ENCODE results near the gene SHC3.

The SHC3 gene

GRCh38 chr9:89048616-89049015, 130.0 kb downstream of the SHC3 start:
- DNase-seq: no peak

GRCh38 chr9:89047667-89048066, 131.0 kb downstream of the SHC3 start:
- no peak for DNase-seq

- DNase-seq: no peak
Observed at GRCh38 chr9:89046832-89047231, 131.8 kb downstream of the SHC3 start.

DNA sequence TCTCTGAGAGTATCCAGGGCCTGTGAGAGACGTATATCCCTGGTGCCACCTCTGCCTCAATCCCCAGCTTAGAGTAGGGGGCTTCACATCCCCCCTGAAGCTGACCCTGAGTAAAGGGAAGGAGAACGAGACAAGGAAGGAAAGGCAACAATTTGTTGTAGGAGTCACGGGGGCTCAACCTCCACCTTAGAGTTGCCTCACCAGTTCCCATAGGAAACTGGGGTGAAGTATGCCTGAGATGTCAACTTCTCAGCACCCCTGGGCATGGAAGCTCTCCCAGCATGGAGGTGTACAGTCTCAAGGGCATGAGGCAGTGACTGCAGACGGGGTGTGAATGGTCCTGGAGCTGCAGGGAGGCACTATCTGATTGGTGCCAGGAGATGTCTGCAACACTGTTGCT, 133.7 kb downstream of the SHC3 start:
- DNase-seq: no peak

DNA sequence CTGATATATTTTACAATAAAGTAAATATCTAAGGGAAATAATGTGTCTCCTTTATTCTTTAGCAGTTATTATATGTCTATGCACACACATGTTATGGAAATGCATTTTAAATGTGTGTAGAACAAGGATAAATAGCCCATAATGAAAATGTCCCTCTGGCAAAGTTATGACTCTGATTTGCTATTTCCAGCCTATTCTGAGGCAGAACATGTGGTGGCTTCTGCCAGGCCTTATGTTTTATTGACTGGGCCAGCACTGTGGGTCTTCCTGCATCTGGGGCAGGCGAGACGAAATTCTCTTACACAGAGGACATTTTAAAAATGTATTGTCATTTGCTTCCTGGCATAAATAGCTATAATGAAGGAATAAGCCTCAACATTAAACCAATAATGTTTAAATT, 134.5 kb downstream of the SHC3 start:
- DNase-seq: no peak

GRCh38 chr9:89042984-89043383, 135.6 kb downstream of the SHC3 start:
- DNase-seq: no peak

GRCh38 chr9:89039664-89040063, 139.0 kb downstream of the SHC3 start:
- no peak for DNase-seq

- DNase-seq: no peak
Observed at GRCh38 chr9:89039104-89039465, 139.5 kb downstream of the SHC3 start.

DNA sequence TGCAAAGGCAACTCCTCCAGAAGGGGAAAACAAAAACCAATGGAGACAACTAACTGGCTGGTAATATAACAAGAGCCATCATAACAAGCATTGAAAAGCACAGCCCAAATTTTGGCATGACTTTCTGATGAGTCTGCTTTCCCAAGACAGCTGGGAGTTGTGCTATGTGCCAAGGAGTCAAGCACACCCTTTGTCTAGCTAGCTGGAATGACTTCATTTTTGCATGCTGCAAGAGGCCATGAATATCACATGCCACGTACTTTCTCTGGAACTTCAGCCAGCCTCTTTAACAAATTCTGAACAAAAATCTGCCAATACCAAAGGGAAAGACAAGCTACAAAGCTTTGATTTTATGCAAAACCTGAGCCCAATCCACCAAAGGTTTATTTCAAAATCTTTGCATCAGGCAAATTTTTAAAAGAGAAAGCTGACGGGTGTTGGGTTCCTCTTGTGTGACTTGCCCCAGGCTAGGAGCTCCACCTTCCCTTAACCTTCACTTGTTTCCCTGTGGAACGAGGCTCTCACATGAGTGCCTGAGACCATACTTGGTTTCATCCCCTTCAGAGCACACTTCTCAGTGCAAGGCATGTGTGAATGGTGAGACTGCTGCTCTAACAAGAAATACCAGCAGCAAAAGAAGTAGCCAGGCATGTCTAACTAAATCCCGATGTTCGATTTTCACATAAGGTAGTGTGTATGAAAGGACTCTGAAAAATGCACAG, 140.1 kb downstream of the SHC3 start:
- no peak for DNase-seq

DNA sequence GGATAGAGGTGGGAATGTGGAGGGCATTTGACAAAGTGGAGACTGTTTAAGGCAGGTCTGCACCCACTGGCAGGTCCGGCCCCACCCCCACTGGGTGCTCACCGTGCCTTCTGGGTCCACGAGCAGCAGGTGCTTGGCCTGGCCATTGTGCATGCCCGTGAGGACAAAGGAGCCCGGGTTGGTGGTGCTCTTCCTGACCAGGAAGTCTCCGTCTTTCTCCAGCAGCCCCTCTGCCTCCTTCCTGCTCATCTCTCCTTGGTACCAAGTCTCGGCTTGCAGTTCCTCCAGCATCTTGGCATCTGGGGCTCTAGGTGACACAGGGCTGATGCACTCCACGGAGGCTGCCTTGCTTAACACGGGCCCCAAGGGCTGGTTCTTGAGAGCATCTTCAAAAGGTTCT, 140.7 kb downstream of the SHC3 start:
- DNase-seq: no peak

DNA sequence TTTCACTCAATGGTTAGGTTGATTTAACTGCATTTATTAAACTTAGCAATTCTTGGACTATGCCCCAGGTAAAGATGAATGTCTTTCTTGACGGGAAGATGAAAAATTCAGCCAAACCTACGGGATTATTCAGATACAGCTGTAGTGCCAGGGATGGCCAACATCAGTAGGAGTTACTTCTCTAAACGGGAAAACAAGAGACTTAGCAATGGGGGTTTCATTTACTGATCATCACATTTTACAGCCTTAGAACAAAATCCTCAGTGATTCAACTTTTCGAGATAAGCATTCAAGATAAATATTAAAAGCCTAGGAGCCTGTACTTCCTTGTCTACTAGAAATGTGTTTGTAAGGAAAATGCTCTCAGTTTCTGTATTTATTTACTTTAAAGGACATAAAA, 141.3 kb downstream of the SHC3 start:
- no peak for DNase-seq

DNA sequence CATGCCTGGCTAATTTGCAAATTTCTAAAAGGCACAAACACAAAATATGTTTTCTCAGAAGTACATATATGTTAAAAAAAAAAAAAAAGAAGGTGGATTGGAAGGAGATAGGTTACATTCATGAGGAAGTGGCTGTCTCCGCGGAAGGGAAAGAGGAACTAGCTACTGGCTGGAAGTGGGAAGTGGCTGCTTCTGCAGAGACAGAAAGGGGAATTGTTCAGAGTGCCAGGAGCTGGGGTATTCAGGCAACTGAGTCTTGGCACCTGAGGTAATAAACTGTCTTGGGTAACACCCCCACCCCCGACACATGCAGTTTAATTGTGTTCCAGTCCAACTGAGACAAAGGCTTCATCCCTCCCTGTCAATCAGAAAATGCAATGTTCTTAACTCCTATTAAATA, 141.7 kb downstream of the SHC3 start:
- DNase-seq: no peak

GRCh38 chr9:89036383-89036782, 142.2 kb downstream of the SHC3 start:
- DNase-seq: no peak

DNA sequence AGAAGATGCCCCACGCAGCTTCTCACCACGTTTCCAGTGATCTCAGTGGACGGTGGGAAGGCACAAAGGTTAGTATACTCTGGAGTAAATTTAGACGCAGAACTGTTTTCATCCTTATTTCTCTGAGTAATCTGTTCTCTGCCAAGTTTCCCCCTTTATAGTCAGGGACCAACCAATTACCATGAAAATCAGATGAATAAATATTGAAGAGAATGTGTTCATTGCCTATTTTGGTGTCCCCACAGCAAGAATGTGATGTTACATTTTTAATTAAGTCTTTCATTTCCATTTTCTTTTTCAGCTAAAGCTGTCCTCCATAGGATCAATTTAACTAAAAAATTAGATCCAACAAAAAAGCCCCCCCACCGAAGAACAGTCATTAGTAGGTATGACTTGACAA, 146.0 kb downstream of the SHC3 start:
- no peak for DNase-seq

- no peak for DNase-seq
Observed at GRCh38 chr9:89032173-89032572, 146.4 kb downstream of the SHC3 start.

GRCh38 chr9:89029788-89030187, 148.8 kb downstream of the SHC3 start:
- no peak for DNase-seq

DNA sequence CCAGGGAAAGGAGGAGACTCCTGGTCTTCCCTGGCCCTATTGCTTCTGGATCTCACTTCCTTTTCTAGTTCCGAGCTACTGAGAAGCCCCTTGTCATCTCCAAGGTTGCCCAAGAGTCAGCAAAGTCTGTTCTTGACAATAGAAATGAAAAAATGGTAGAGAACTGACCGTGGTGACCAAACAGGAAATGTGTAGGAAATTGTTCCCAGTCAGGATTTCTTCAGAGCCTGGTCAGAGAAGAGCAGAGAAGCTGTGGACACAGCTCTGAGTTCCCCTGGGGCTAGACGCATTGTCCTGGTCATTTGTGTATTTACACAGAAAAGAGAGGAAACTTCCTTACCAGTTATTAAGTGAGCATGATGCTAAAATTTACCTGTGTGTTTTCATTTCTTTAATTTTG, 151.7 kb downstream of the SHC3 start:
- no peak for DNase-seq

DNA sequence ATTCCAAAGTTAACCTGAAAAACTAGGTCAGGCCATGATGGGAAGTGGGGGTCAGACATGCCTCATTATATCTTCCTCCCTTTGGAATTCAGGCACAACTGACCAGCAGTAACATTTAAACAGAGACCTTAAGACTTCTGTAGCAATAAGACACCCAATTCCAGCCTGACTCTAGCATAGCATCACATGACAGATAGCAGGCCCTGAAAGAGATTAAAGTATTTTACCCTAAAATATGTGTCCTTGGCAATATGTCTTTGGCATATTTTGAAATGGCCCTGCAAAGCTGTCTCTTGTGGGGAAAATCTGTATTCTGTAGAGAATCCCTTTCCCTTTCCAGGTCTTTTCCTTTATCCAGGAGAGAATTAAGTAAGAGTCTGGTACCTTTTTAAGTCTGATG, 153.1 kb downstream of the SHC3 start:
- no peak for DNase-seq

DNA sequence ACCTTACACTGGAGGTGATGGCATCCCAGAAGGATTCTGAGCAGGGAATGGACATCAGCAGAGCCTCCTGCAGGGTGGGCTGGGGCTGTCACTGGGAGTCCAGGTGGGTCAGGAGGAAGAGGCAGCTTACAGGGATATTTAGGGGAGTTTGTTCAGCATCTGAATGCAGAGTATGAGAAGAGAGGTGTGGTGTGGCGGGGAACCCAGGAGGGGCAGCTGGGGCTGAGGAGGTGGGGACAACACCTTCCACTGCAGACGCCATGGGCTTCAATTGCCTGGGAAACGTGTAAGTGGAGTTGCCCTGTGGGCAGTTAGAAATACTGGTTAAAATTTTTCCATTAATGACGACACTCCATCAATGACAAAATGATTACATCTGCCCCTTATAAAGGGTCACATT, 153.9 kb downstream of the SHC3 start:
- DNase-seq: no peak

DNA sequence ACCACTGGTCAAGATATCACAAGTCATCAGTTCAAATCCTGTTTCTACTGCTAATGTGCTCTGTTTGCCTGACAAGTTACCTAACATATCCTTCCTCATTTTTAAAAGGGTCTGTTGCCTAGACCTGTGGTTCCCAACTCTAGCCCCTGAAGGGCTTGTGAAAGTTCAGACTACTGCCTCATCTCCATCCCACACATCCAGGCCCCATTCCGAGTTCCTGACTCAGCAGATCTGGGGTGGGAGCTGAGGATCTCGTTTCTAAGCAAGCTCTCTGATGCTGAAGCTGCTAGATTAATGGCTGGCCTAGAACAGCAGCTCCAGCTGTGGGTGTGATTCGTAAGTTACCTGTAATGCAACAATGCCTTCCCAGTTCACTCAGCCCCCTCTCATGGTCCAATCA, 154.9 kb downstream of the SHC3 start:
- DNase-seq: no peak

GRCh38 chr9:89022902-89023301, 155.7 kb downstream of the SHC3 start:
- no peak for DNase-seq

DNA sequence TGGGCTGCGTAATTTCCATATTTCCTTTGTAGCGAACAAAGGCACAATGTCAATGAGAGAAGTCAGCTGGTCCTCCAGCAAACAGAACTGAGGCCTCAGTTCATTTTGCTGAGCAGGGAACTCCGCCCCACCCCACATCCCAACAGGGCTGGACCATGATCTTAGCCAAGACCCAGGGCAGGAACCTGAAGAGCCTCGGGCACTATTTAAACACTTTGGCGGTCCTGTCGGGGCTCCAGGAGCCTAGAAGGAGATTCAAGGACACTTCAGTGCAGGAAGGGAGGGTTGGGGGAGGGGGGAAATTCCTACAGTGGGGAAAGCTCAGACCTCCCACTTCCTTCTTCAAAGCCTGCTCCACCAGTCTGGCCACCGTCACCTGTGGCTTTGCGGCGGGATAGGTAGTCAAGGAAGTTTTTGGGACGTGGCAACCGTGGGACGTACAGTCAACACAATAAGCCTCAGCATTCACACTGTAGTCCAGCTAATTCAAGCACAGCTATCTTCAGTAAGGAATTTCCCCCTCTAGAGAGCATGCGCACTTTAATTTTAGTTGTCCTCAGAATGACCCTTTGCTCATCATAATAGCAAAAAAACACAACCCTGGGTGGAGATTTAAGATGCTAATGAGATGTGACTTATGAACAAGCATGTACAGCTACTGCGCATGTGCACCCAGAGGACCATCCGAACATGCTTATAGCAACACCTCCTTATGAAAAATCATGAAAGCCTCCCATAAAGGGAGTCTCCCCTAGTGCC, 156.4 kb downstream of the SHC3 start:
- DNase-seq: no peak

DNA sequence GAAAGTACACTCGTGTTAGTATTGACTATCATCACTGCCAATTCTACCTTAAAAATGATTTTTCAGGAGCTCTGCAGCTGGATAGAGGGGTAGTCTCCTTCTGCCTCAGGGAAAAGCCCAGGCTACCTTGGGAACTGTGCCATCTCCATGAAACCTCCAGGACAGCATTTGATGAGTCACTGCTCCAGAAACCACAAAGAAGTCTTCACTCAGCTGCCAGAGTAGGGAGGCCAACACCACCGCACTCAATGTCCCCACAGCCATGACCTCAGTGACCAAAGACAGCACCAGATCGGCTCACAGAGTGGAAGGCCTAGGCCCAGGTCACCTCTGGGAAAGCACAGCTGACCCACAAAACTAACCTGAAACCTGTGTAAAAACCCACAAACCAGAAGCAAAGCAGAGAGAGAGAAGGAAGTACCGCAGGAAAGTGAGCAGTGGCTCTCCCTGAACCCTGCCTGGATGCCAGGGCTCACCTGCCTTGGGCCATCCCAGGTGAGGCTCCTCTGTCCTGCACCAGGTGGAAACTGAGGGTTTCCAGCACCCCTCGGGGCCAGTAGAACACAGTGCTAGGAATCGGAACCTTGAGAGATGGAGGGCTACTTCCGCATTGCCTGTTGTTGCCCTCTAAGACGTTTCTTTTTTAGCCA, 157.3 kb downstream of the SHC3 start:
- no peak for DNase-seq

DNA sequence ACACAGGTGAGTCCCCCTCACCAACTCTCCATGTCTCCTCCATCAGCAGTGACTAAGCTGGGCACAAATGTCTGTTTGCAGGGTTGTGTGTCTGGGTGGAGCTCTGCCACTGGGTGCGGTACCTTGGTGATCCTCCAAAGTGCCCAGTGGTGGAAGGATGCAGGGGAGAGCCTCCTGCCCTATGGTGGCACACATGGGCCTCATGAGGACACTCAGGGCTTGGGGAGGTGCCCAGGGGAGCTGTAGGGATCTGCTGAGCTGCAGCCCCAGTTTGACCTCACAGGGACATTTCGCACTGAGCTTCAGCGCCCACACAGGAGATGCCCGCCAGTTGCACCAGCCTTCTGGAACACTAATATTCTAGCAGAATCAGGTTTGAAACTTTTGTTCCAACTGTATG, 157.9 kb downstream of the SHC3 start:
- DNase-seq: no peak

Data from NCI-H524 (cell line).